Fibroblast of lung (primary cell): ENCODE measurements around the gene PKIB. TPM values are rescaled to one million over a fixed set of nuclear protein-coding genes. Genes with fewer than 3 reads are reported as not detected.

Source experiments
- DNase-seq, 2 donors: peaks; one replicate each; pipeline versions ENCODE4 v3.0.0 to v3.0.0-alpha.2; 2010; ENCODE audit warnings: low read depth in 2 of 2
- H2AFZ ChIP-seq: 2 replicates; pipeline ENCODE4 v1.5.1; 2012; ENCODE audit warnings: low read length, control low read depth, inconsistent platforms
- H3K27ac ChIP-seq: 2 replicates; pipeline ENCODE4 v1.5.1; 2011; ENCODE audit warnings: low read length, control low read depth; ENCODE audit not compliant: insufficient read depth
- H3K27me3 ChIP-seq: 2 replicates; pipeline ENCODE4 v1.5.1; 2011; ENCODE audit warnings: mild to moderate bottlenecking, low read length; ENCODE audit not compliant: control insufficient read depth, insufficient read depth
- H3K36me3 ChIP-seq: 2 replicates; pipeline ENCODE4 v1.5.1; 2011; ENCODE audit warnings: low read length; ENCODE audit not compliant: control insufficient read depth, insufficient read depth
- H3K4me1 ChIP-seq: 2 replicates; pipeline ENCODE4 v1.5.1; 2011; ENCODE audit warnings: low read length; ENCODE audit not compliant: control insufficient read depth, insufficient read depth; ENCODE audit errors: extremely low read depth
- H3K4me2 ChIP-seq: 2 replicates; pipeline ENCODE4 v1.5.1; 2011; ENCODE audit warnings: low read length, control low read depth; ENCODE audit not compliant: insufficient read depth; ENCODE audit errors: extremely low read depth
- H3K4me3 ChIP-seq, 4 experiments: fragments of 200-600 bp in 1 of 4; sonication (generic) in 1 of 4; replicated peaks in 1 of 4; 2 replicates each; pipeline ENCODE4 v1.5.1; 2011 to 2016; ENCODE audit warnings: low read length in 4 of 4, low read depth in 3 of 4, mild to moderate bottlenecking in 3 of 4, control low read depth in 2 of 4, inconsistent platforms in 1 of 4, mixed read lengths in 1 of 4; ENCODE audit not compliant: insufficient read depth in 1 of 4; ENCODE audit errors: control extremely low read depth in 1 of 4
- H3K79me2 ChIP-seq: 2 replicates; pipeline ENCODE4 v1.5.1; 2012; ENCODE audit warnings: mild to moderate bottlenecking, low read length, inconsistent platforms; ENCODE audit not compliant: control insufficient read depth, insufficient read depth
- H3K9ac ChIP-seq: 2 replicates; pipeline ENCODE4 v1.5.1; 2011; ENCODE audit warnings: mild to moderate bottlenecking, low read length, control low read depth; ENCODE audit not compliant: insufficient read depth
- H3K9me3 ChIP-seq: 2 replicates; pipeline ENCODE4 v1.5.1; 2012; ENCODE audit warnings: low read depth, low read length; ENCODE audit not compliant: control insufficient read depth, insufficient read depth
- H4K20me1 ChIP-seq: 2 replicates; pipeline ENCODE4 v1.5.1; 2011; ENCODE audit warnings: low read length; ENCODE audit not compliant: control insufficient read depth, insufficient read depth; ENCODE audit errors: extremely low read depth
- CTCF ChIP-seq, 2 donors: IDR thresholded peaks in 1 of 2; conservative IDR thresholded peaks in 1 of 2; 1 replicate in 1 of 2; 2 replicates in 1 of 2; pipeline ENCODE4 v1.5.1; 2011 to 2012; ENCODE audit warnings: low read length in 2 of 2, control low read depth in 1 of 2, inconsistent platforms in 1 of 2, low read depth in 1 of 2, mild to moderate bottlenecking in 1 of 2
- EZH2 ChIP-seq: IDR thresholded peaks from 2 replicates; pipeline ENCODE4 v1.5.1; 2012; ENCODE audit warnings: low read length, control low read depth, mild to moderate bottlenecking; ENCODE audit errors: missing control alignments
- polyA plus RNA-seq, 2 donors: library from polyadenylated mRNA; depleted of rRNA in 1 of 2; stranded (reverse) in 1 of 2; unstranded in 1 of 2; fragments of >200 nt; gene quantifications; 2 replicates each; pipeline ENCODE4 v1.2.1, GENCODE V29; 2011 to 2012; ENCODE audit warnings: missing spikeins in 1 of 2
- total RNA-seq: library from RNA; depleted of rRNA; stranded (reverse); fragments of >200 nt; gene quantifications from 2 replicates; pipeline ENCODE4 v1.2.1, GENCODE V29; 2014

PKIB gene
- total and polyA plus RNA-seq, 2 donors (not counting 1 experiment from before 2014, with no cell fraction given) = 1.3 to 4.4 TPM

GRCh38 chr6:122623279-122623678 lies 13.1 kb downstream of the PKIB start:
- TF ChIP-seq CTCF (conservative IDR thresholded peaks at IDR 0.05 in 1 of 2, IDR thresholded peaks at IDR 0.05 in 1 of 2; ENCODE audit: low read depth in 1 of 2, low read length in 2 of 2) = no peak
- TF ChIP-seq EZH2 = no peak
- no peaks in the 10 kb centered on the region for H4K20me1 ChIP-seq
- H2AFZ ChIP-seq = no peak overlapping the region
- no peaks in the 10 kb centered on the region for H3K36me3 ChIP-seq
- DNase-seq = peak in 1 of 2 donors; percentile 44
- no peaks in the 10 kb centered on the region for H3K27me3 ChIP-seq
- H3K27ac ChIP-seq = no peak overlapping the region
- H3K4me1 ChIP-seq = no peaks in the 10 kb centered on the region
- no peaks in the 10 kb centered on the region for H3K79me2 ChIP-seq
- H3K9me3 ChIP-seq = no peaks in the 10 kb centered on the region
- no peak overlapping the region for H3K4me3 ChIP-seq
- H3K4me2 ChIP-seq = no peak overlapping the region
- H3K9ac ChIP-seq = no peak overlapping the region

GRCh38 chr6:122624853-122625252 lies 14.6 kb downstream of the PKIB start:
- TF ChIP-seq EZH2 = no peak
- no peak for TF ChIP-seq CTCF (conservative IDR thresholded peaks at IDR 0.05 in 1 of 2, IDR thresholded peaks at IDR 0.05 in 1 of 2; ENCODE audit: low read depth in 1 of 2, low read length in 2 of 2)
- H3K27ac ChIP-seq = no peak overlapping the region
- no peaks in the 10 kb centered on the region for H3K9me3 ChIP-seq
- no peaks in the 10 kb centered on the region for H4K20me1 ChIP-seq
- H3K4me2 ChIP-seq = no peak overlapping the region
- H2AFZ ChIP-seq = no peak overlapping the region
- no peaks in the 10 kb centered on the region for H3K27me3 ChIP-seq
- no peaks in the 10 kb centered on the region for H3K79me2 ChIP-seq
- H3K9ac ChIP-seq = no peak overlapping the region
- H3K4me3 ChIP-seq = no peak overlapping the region
- no peaks in the 10 kb centered on the region for H3K36me3 ChIP-seq
- H3K4me1 ChIP-seq = no peaks in the 10 kb centered on the region
- no peak for DNase-seq

GRCh38 chr6:122628714-122629113 lies 18.5 kb downstream of the PKIB start:
- H3K27me3 ChIP-seq = no peaks in the 10 kb centered on the region
- no peaks in the 10 kb centered on the region for H3K9me3 ChIP-seq
- no peak for TF ChIP-seq CTCF (conservative IDR thresholded peaks at IDR 0.05 in 1 of 2, IDR thresholded peaks at IDR 0.05 in 1 of 2; ENCODE audit: low read depth in 1 of 2, low read length in 2 of 2)
- TF ChIP-seq EZH2 = no peak
- H3K4me3 ChIP-seq = no peak overlapping the region
- no peaks in the 10 kb centered on the region for H4K20me1 ChIP-seq
- no peak overlapping the region for H3K27ac ChIP-seq
- no peaks in the 10 kb centered on the region for H3K79me2 ChIP-seq
- DNase-seq = no peak
- no peaks in the 10 kb centered on the region for H3K4me1 ChIP-seq
- no peaks in the 10 kb centered on the region for H3K36me3 ChIP-seq
- H3K4me2 ChIP-seq = no peak overlapping the region
- no peak overlapping the region for H3K9ac ChIP-seq
- H2AFZ ChIP-seq = no peak overlapping the region
